PC-3 (cell line): ENCODE data around the gene ZFYVE28. TPM values are rescaled to one million over a fixed set of nuclear protein-coding genes. Genes with fewer than 3 reads are reported as not detected.

Experiments used
- ATAC-seq: fragments of 200-7000 bp; cut with Tn5 transposase; 2 replicates; pipeline ENCODE4 v1.9.1; 2020; ENCODE audit warnings: mild to moderate bottlenecking, moderate library complexity
- BruUV-seq: library from RNA; stranded (reverse); fragments of 400-500 nt; replicated peaks from 2 replicates; lab custom pipeline; 2021; lab: Mats Ljungman, UMichigan
- CTCF ChIA-PET: fragments of 300-600 bp; sonication (Branson Sonifier 250); formaldehyde crosslinking; loops from one replicate; lab custom pipeline; 2022; ENCODE audit warnings: antibody characterized with exemption; lab: Charles Lee
- POLR2A ChIA-PET: fragments of 300-600 bp; sonication (Branson Sonifier 250); formaldehyde crosslinking; loops from one replicate; lab custom pipeline; 2022; ENCODE audit warnings: antibody characterized with exemption; ENCODE audit not compliant: unreplicated experiment; lab: Charles Lee
- DNase-seq: peaks from one replicate; pipeline ENCODE4 v3.0.0-alpha.2; 2015
- H2AFZ ChIP-seq: fragments of 300-600 bp; sonication (generic); 2 replicates; pipeline ENCODE4 v1.6.0; 2016; ENCODE audit warnings: antibody characterized with exemption, low read length
- H3F3A ChIP-seq: fragments of 300-600 bp; sonication (generic); one replicate; pipeline ENCODE4 v1.6.0; 2017; ENCODE audit warnings: antibody characterized with exemption, low read length, control low read depth, mild to moderate bottlenecking; ENCODE audit not compliant: unreplicated experiment
- H3K27ac ChIP-seq: fragments of 300-600 bp; sonication (generic); 2 replicates; pipeline ENCODE4 v1.5.1; 2016; ENCODE audit warnings: mild to moderate bottlenecking, low read length
- H3K27me3 ChIP-seq: fragments of 300-600 bp; sonication (generic); 2 replicates; pipeline ENCODE4 v1.6.1; 2016; ENCODE audit warnings: low read length, mixed read lengths
- H3K36me3 ChIP-seq: fragments of 300-600 bp; sonication (generic); 2 replicates; pipeline ENCODE4 v1.6.1; 2016; ENCODE audit warnings: low read depth, mixed run types, low read length, mixed read lengths
- H3K4me1 ChIP-seq: fragments of 300-600 bp; sonication (generic); 2 replicates; pipeline ENCODE4 v1.5.1; 2016; ENCODE audit warnings: low read length; ENCODE audit not compliant: insufficient read depth
- H3K4me2 ChIP-seq: fragments of 300-600 bp; sonication (generic); 2 replicates; pipeline ENCODE4 v1.6.0; 2016; ENCODE audit warnings: low read length
- H3K4me3 ChIP-seq: fragments of 300-600 bp; sonication (generic); 2 replicates; pipeline ENCODE4 v1.5.1; 2016; ENCODE audit warnings: mild to moderate bottlenecking, low read length, mixed read lengths
- H3K79me2 ChIP-seq: fragments of 300-600 bp; sonication (generic); 2 replicates; pipeline ENCODE4 v1.6.1; 2017; ENCODE audit warnings: low read length, mixed read lengths
- H3K9ac ChIP-seq: fragments of 300-600 bp; sonication (generic); 2 replicates; pipeline ENCODE4 v1.6.0; 2016; ENCODE audit warnings: mild to moderate bottlenecking, low read length
- H3K9me2 ChIP-seq: fragments of 300-600 bp; sonication (generic); replicated peaks from 2 replicates; pipeline ENCODE4 v1.6.1; 2016; ENCODE audit warnings: mixed run types, low read length, mixed read lengths
- H3K9me3 ChIP-seq: fragments of 300-600 bp; sonication (generic); 2 replicates; pipeline ENCODE4 v1.6.1; 2016; ENCODE audit warnings: low read length, mixed read lengths
- H4K20me1 ChIP-seq: fragments of 300-600 bp; sonication (generic); 2 replicates; pipeline ENCODE4 v1.6.1; 2016; ENCODE audit warnings: low read length, mixed read lengths
- EZH2 ChIP-seq: fragments of 300-600 bp; sonication (generic); IDR thresholded peaks from one replicate; pipeline ENCODE4 v1.6.1; 2017; ENCODE audit warnings: antibody characterized with exemption, mild to moderate bottlenecking, low read length; ENCODE audit not compliant: unreplicated experiment
- EZH2phosphoT487 ChIP-seq: fragments of 300-600 bp; sonication (generic); IDR thresholded peaks from 2 replicates; pipeline ENCODE4 v1.6.1; 2018; ENCODE audit warnings: mild to moderate bottlenecking, antibody characterized with exemption, low read length, borderline replicate concordance
- intact Hi-C: fragments of 100-400 bp; cut with micrococcal nuclease; formaldehyde crosslinking; loops from 2 replicates; pipeline ENCODE4 v1.9.0; 2023
- total RNA-seq: library from RNA; depleted of rRNA; stranded (reverse); fragments of >200 nt; gene quantifications from 2 replicates; pipeline ENCODE4 v1.2.3, GENCODE V29; 2014
- TF ChIP-seq, protein P1 (sequence below): fragments of 300-600 bp; sonication (generic); conservative IDR thresholded peaks from 2 replicates; pipeline ENCODE4 v1.5.1; 2017; ENCODE audit warnings: antibody characterized with exemption, low read depth, mild to moderate bottlenecking, low read length

Gene ZFYVE28
- total RNA-seq, 1 experiment from 2014 or later = 8.0 TPM

DNA sequence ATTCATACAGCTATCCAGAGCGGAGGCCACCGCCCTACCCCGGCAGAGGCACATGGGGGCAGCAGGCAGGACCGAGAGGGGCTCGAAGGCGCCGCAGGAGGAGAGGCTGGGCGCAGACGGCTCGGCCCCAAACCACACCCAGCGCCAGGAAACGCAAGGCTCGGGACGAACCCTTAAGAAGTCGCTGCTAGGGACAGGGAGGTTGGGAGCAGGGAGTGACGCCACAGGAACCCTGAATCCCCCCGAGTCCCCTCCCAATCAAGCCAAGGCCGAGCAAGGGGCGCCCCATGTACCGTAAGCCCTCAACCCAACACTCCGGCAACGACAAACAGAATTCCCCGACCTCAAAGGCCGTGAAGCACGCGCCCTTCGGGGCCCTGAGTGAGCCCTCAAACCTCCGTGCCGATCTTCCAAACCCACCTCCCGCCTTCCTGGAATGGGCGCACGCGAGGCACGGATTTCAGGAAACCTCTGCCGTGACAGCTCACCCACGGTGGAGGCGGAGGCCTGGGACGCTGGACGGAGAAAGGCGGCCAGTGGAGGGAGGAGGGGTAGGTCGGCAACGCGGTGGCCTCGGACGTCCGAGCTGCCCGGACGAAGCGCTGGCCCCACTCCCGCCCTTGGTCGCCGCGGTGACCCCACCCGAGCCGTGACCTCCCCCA lies 1.8 kb downstream of the ZFYVE28 start:
- H3K79me2 ChIP-seq = peaks cover 6% of the 10 kb centered on the region
- H3K9me2 ChIP-seq = no peaks in the 10 kb centered on the region
- no peaks in the 10 kb centered on the region for H3F3A ChIP-seq
- no peak overlapping the region for H3K27ac ChIP-seq
- peaks cover 28% of the 10 kb centered on the region for H3K4me1 ChIP-seq
- ATAC-seq = no peak
- CTCF ChIA-PET = no interaction called here
- POLR2A ChIA-PET = no interaction called here
- peaks cover 4% of the 10 kb centered on the region for H3K27me3 ChIP-seq
- intact Hi-C loops = loop anchor here (5.0 to 10.0 kb wide), 2 partner anchors 48 to 154 kb away; partner anchors contain the start of genes MXD4 and RNF4
- no peak overlapping the region for H2AFZ ChIP-seq
- no TSS peak for BruUV-seq
- TF ChIP-seq EZH2phosphoT487 (no peak), EZH2 (no peak)
- TF ChIP-seq, protein P1, sequence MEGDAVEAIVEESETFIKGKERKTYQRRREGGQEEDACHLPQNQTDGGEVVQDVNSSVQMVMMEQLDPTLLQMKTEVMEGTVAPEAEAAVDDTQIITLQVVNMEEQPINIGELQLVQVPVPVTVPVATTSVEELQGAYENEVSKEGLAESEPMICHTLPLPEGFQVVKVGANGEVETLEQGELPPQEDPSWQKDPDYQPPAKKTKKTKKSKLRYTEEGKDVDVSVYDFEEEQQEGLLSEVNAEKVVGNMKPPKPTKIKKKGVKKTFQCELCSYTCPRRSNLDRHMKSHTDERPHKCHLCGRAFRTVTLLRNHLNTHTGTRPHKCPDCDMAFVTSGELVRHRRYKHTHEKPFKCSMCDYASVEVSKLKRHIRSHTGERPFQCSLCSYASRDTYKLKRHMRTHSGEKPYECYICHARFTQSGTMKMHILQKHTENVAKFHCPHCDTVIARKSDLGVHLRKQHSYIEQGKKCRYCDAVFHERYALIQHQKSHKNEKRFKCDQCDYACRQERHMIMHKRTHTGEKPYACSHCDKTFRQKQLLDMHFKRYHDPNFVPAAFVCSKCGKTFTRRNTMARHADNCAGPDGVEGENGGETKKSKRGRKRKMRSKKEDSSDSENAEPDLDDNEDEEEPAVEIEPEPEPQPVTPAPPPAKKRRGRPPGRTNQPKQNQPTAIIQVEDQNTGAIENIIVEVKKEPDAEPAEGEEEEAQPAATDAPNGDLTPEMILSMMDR = no peak
- DNase-seq = no peak
- no peak overlapping the region for H3K9ac ChIP-seq
- H4K20me1 ChIP-seq = no peaks in the 10 kb centered on the region
- H3K4me3 ChIP-seq = peak overlapping the region; percentile 71
- H3K4me2 ChIP-seq = peak overlapping the region; percentile 75
- H3K9me3 ChIP-seq = no peaks in the 10 kb centered on the region
- H3K36me3 ChIP-seq = no peaks in the 10 kb centered on the region

DNA sequence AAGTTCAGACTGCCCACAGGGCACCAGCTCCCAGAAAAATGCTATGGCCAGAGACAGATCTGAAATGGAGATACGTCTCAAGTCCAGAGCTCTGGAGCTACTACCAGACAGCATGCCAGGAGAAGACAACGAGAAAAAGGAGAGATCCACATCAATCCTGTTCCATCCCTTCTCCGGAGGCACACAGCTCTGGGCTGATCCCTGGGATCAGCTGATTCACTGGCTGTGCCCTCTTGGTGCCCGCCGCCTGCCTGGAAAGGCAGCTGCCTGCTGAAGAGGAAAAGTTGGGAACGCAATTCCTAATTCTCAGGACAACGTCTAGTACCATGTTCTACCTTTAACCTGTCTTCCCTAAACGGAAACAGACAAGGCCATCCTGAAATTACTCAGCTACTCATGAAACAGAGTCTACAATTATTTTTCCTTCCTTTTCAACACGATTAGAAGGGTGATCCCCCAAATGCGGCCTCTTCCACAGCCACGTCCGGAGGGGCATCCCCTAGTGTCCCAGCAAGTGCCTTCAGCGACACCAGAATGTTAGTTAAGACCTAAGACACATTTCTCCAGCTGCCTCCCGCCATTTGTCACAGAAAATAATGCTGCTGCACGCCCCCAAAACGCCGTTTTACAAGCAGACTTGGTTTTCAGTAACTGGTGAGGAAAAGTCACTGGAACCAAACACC lies 2.4 kb downstream of the ZFYVE28 start:
- Histone ChIP-seq H3K4me2 (no peak overlapping the region), H3K4me3 (no peak overlapping the region)

More for the DNA sequence above, 2.4 kb downstream of the ZFYVE28 start:
- Histone ChIP-seq H4K20me1 (no peaks in the 10 kb centered on the region), H3K36me3 (no peaks in the 10 kb centered on the region), H3K9ac (no peak overlapping the region), H3K9me2 (no peaks in the 10 kb centered on the region), H3K79me2 (peaks cover 12% of the 10 kb centered on the region), H2AFZ (no peak overlapping the region), H3K27ac (no peak overlapping the region), H3K27me3 (peaks cover 4% of the 10 kb centered on the region), H3K4me1 (peaks cover 34% of the 10 kb centered on the region), H3F3A (no peaks in the 10 kb centered on the region), H3K9me3 (no peaks in the 10 kb centered on the region)
- no peak for ATAC-seq
- BruUV-seq = no TSS peak
- POLR2A ChIA-PET = no interaction called here
- TF ChIP-seq EZH2phosphoT487 (no peak), EZH2 (no peak)
- TF ChIP-seq, protein P1 = no peak
- intact Hi-C loops = loop anchor here (5.0 to 10.0 kb wide), 2 partner anchors 49 to 154 kb away; partner anchors contain the start of genes MXD4 and RNF4
- no peak for DNase-seq
- CTCF ChIA-PET = interaction anchor here (0.7 kb wide), 1 partner anchor 476 kb away, joined by 3 read pairs; no protein-coding TSS in a partner anchor
